GM12864 (cell line): ENCODE measurements around the gene LILRA6.
"Not testable (repeated sequence)": the region's sequence is repeated elsewhere in the genome, so short reads cannot be mapped to it uniquely, and the experiment has no call there.

ENCODE experiments used
- DNase-seq: peaks from one replicate; pipeline ENCODE4 v3.0.0-alpha.2; 2011; ENCODE audit warnings: low read depth
- H3K4me3 ChIP-seq: 2 replicates; pipeline ENCODE4 v1.5.1; 2011; ENCODE audit warnings: mild to moderate bottlenecking, low read depth, low read length, control low read depth
- TF ChIP-seq, protein P1 (sequence below): IDR thresholded peaks from 2 replicates; pipeline ENCODE4 v1.5.1; 2011; ENCODE audit warnings: low read depth, mild to moderate bottlenecking, moderate library complexity, low read length, control low read depth, inconsistent platforms; ENCODE audit errors: missing control alignments

LILRA6 gene

DNA sequence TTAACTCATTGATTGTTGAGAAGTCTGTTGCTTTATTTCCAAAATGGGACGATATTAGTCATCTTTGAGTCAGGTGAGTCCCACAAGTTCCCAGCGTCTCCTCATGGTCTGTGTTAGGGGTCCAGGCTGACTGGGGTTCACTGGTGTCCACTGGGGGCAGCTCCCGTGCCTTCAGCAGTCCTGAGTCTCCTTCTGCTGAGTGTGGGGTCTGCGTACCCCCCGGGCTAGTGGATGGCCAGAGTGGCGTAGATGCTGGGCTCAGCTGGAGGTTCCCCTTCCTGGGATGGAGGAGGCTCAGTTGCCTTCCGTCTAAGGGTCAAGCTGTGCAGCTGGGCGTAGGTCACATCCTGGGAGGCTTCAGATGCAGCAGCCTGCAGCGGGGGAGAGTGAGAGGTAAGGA lies 25.7 kb downstream of the LILRA6 start:
- no peak overlapping the region for H3K4me3 ChIP-seq
- no peak for DNase-seq
- TF ChIP-seq, protein P1, sequence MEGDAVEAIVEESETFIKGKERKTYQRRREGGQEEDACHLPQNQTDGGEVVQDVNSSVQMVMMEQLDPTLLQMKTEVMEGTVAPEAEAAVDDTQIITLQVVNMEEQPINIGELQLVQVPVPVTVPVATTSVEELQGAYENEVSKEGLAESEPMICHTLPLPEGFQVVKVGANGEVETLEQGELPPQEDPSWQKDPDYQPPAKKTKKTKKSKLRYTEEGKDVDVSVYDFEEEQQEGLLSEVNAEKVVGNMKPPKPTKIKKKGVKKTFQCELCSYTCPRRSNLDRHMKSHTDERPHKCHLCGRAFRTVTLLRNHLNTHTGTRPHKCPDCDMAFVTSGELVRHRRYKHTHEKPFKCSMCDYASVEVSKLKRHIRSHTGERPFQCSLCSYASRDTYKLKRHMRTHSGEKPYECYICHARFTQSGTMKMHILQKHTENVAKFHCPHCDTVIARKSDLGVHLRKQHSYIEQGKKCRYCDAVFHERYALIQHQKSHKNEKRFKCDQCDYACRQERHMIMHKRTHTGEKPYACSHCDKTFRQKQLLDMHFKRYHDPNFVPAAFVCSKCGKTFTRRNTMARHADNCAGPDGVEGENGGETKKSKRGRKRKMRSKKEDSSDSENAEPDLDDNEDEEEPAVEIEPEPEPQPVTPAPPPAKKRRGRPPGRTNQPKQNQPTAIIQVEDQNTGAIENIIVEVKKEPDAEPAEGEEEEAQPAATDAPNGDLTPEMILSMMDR = no peak

DNA sequence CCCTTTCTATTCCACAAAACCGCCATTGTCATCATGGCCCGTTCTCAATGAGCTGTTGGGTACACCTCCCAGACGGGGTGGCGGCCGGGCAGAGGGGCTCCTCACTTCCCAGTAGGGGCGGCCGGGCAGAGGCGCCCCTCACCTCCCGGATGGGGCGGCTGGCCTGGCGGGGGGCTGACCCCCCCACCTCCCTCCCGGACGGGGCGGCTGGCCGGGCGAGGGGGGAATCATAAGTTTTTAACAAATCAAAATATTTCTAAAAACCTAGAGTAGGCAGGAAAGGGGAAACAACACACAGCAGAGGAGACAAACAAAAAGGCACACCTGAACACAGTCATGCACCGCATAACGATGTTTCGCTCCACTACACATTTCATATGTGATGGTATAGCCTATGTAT lies 27.9 kb downstream of the LILRA6 start:
- not testable (repeated sequence) for H3K4me3 ChIP-seq, DNase-seq

GRCh38 chr19:54214217-54214616 lies 28.4 kb downstream of the LILRA6 start:
- H3K4me3 ChIP-seq, DNase-seq: not testable (repeated sequence)

DNA sequence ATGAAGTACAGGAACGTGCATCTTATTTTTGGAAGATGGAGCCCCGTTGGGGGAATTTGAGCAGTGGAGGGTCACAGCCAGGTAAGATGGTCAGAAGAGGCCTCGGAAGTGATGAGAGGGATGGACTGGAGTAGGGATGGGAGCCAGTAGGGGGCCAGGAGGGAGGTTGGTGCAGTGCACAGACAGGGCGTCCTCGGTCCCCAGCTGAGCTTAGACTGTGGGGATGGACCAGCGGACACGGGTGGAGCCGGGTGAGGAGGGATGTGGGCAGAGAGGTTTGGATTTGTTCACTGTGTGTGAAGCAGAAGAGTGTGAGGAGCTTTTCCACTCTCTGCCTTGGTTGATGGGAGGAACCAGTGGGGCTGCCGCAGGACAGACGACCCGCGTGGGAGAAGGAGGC lies 31.4 kb downstream of the LILRA6 start:
- TF ChIP-seq, protein P1 = no peak
- H3K4me3 ChIP-seq = no peak overlapping the region
- no peak for DNase-seq

GRCh38 chr19:54209811-54210494 lies 32.6 kb downstream of the LILRA6 start:
- TF ChIP-seq, protein P1 = no peak
- no peak overlapping the region for H3K4me3 ChIP-seq

GRCh38 chr19:54209058-54209810 lies 33.4 kb downstream of the LILRA6 start:
- TF ChIP-seq, protein P1 = no peak
- DNase-seq = no peak
- no peak overlapping the region for H3K4me3 ChIP-seq

More at GRCh38 chr19:54209811-54210494, 32.6 kb downstream of the LILRA6 start:
- no peak for DNase-seq

DNA sequence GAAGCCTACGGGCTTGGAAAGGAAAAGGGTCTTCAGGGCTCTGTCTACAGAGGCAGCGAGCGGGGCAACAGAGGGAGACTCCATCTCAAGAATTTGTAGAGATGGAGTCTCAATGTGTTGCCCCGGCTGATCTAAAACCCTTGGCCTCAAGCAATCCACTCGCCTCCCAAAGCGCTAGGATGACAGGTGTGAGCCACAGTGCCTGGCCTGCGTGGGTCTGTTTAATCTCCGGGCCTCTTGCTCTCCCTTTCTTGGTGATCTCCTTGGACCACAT lies 33.9 kb downstream of the LILRA6 start:
- no peak for DNase-seq
- H3K4me3 ChIP-seq = no peak overlapping the region
- TF ChIP-seq, protein P1 = no peak

DNA sequence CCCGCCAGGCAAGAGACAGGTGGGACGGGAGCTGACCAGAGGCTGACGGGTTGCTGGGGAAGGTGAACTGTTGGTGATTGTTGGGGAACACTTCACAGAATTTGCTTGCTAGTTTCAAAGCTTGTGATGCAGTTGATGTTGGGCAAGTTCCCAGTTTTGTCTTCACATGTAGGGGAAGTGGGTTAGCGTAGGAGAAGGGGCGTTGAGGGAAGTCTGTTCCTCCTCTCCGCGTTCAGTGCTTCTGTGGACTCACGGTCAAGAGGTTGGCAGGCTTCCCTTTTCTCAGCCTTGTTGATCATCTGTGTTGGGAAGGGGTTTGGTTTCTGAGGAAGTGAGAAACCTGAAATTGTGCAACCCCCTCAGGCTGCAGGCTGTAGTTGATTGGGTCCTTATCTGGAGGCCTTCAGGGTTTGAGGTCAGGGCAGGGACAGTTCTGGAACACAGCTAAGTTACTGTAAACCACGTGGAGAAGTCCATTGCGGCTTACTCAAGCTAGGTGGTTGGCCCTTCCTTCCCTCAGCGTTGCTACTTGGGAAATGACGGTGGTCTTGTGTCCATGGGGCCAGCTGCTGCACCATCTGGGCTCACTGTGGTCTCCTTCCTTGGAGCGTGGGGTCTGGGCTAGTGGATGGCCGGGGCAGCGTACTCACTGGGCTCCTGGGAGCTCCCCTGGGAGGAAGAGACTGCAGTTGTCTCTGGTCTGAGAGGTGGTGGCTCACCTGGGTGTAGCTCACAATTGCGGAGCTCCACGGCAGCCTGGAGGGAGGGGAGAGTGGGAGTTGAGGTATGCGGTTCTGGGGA lies 34.4 kb downstream of the LILRA6 start:
- peak; percentile 72 for DNase-seq
- TF ChIP-seq, protein P1 = no peak
- H3K4me3 ChIP-seq = no peak overlapping the region
